ENCODE results near the gene SERPINB6. TPM values are rescaled to one million over a fixed set of nuclear protein-coding genes. Genes with fewer than 3 reads are reported as not detected.

Gene SERPINB6
- total RNA-seq, 2 donors from 2014 or later, result 128 to 150 TPM

- DNase-seq, result peak; percentile 97
- H3K9me3 ChIP-seq (ENCODE audit: control insufficient read depth, low read length), result no peaks in the 10 kb centered on the region
- no peak overlapping the region for H3K9ac ChIP-seq (ENCODE audit: extremely low read depth, low read length, poor library complexity, severe bottlenecking)
- no peak overlapping the region for H3K4me3 ChIP-seq (ENCODE audit: low read length)
- H3K4me1 ChIP-seq (ENCODE audit: control insufficient read depth, insufficient read depth, low read length), result no peaks in the 10 kb centered on the region
- WGBS, 2 experiments (ENCODE audit: insufficient coverage in 1 of 2, insufficient read length in 1 of 2), result 36 to 51% methylated on average over 20 to 27 of the region's 27 CpGs
- no peaks in the 10 kb centered on the region for H3K27me3 ChIP-seq (ENCODE audit: control insufficient read depth, insufficient read depth, low read length, poor library complexity, severe bottlenecking)
- H3K27ac Mint-ChIP-seq, result peak overlapping the region; percentile 73
- H3K9me3 Mint-ChIP-seq, result no peaks in the 10 kb centered on the region
- TF ChIP-seq CTCF (conservative IDR thresholded peaks at IDR 0.05), result peak; percentile 99
- no peak overlapping the region for H3K27ac ChIP-seq (ENCODE audit: low read depth, low read length)
- H3K4me3 Mint-ChIP-seq, result no peak overlapping the region
- peaks cover 29% of the 10 kb centered on the region for H3K36me3 ChIP-seq (ENCODE audit: control insufficient read depth, insufficient read depth, low read length)
- H3K4me1 Mint-ChIP-seq, result peaks cover 26% of the 10 kb centered on the region
- peaks cover 2% of the 10 kb centered on the region for H3K27me3 Mint-ChIP-seq (ENCODE audit: insufficient read depth)
- peaks cover 71% of the 10 kb centered on the region for H3K36me3 Mint-ChIP-seq (ENCODE audit: low read depth)
These were observed 18.7 kb downstream of the SERPINB6 start for GRCh38 chr6:2952557-2953095.

- no peak for TF ChIP-seq CTCF (conservative IDR thresholded peaks at IDR 0.05)
- 69 to 76% methylated on average over 3 to 8 of the region's 8 CpGs for WGBS, 2 experiments (ENCODE audit: insufficient coverage in 1 of 2, insufficient read length in 1 of 2)
- no peaks in the 10 kb centered on the region for H3K4me1 ChIP-seq (ENCODE audit: control insufficient read depth, insufficient read depth, low read length)
- H3K9ac ChIP-seq (ENCODE audit: extremely low read depth, low read length, poor library complexity, severe bottlenecking), result no peak overlapping the region
- H3K27ac Mint-ChIP-seq, result peak overlapping the region; percentile 73
- no peak overlapping the region for H3K4me3 ChIP-seq (ENCODE audit: low read length)
- peak; percentile 83 for DNase-seq
- peaks cover 8% of the 10 kb centered on the region for H3K27me3 Mint-ChIP-seq (ENCODE audit: insufficient read depth)
- H3K9me3 ChIP-seq (ENCODE audit: control insufficient read depth, low read length), result no peaks in the 10 kb centered on the region
- H3K27ac ChIP-seq (ENCODE audit: low read depth, low read length), result no peak overlapping the region
- H3K36me3 Mint-ChIP-seq (ENCODE audit: low read depth), result peaks cover 70% of the 10 kb centered on the region
- H3K4me3 Mint-ChIP-seq, result no peak overlapping the region
- H3K36me3 ChIP-seq (ENCODE audit: control insufficient read depth, insufficient read depth, low read length), result peaks cover 35% of the 10 kb centered on the region
- H3K9me3 Mint-ChIP-seq, result no peaks in the 10 kb centered on the region
- H3K4me1 Mint-ChIP-seq, result peaks cover 33% of the 10 kb centered on the region
- no peaks in the 10 kb centered on the region for H3K27me3 ChIP-seq (ENCODE audit: control insufficient read depth, insufficient read depth, low read length, poor library complexity, severe bottlenecking)
These were observed 19.6 kb downstream of the SERPINB6 start for GRCh38 chr6:2951728-2952127.

GRCh38 chr6:2950713-2951112 is 20.7 kb downstream of the SERPINB6 start:
- Histone ChIP-seq H3K27ac (ENCODE audit: low read depth, low read length) (no peak overlapping the region), H3K27me3 (ENCODE audit: control insufficient read depth, insufficient read depth, low read length, poor library complexity, severe bottlenecking) (no peaks in the 10 kb centered on the region), H3K4me3 (ENCODE audit: low read length) (no peak overlapping the region), H3K9ac (ENCODE audit: extremely low read depth, low read length, poor library complexity, severe bottlenecking) (no peak overlapping the region), H3K9me3 (ENCODE audit: control insufficient read depth, low read length) (no peaks in the 10 kb centered on the region), H3K4me1 (ENCODE audit: control insufficient read depth, insufficient read depth, low read length) (no peaks in the 10 kb centered on the region), H3K36me3 (ENCODE audit: control insufficient read depth, insufficient read depth, low read length) (peaks cover 33% of the 10 kb centered on the region)
- Mint-ChIP-seq H3K36me3 (ENCODE audit: low read depth) (peaks cover 69% of the 10 kb centered on the region), H3K27ac (no peak overlapping the region), H3K9me3 (no peaks in the 10 kb centered on the region), H3K4me3 (no peak overlapping the region), H3K4me1 (peaks cover 33% of the 10 kb centered on the region), H3K27me3 (ENCODE audit: insufficient read depth) (peaks cover 11% of the 10 kb centered on the region)
- peak; percentile 34 for DNase-seq
- 92% methylated on average over 9 to 12 of the region's 12 CpGs for WGBS, 2 experiments (ENCODE audit: insufficient coverage in 1 of 2, insufficient read length in 1 of 2)
- TF ChIP-seq CTCF (conservative IDR thresholded peaks at IDR 0.05), result no peak
